Limb (tissue), 2 donors: Measurements from ENCODE around the gene UCKL1.

Experiments
- DNase-seq, 2 donors: peaks; one replicate each; pipeline ENCODE4 v3.0.0-alpha.2; 2016; ENCODE audit errors: extremely low spot score in 2 of 2

UCKL1 gene

GRCh38 chr20:63959699-63960075 lies 3.5 kb upstream of the UCKL1 start:
- no peak for DNase-seq

GRCh38 chr20:63958964-63959698 lies 2.9 kb upstream of the UCKL1 start:
- DNase-seq: no peak

GRCh38 chr20:63958471-63958870 lies 2.3 kb upstream of the UCKL1 start:
- DNase-seq: no peak

GRCh38 chr20:63957690-63958441 lies 1.6 kb upstream of the UCKL1 start:
- DNase-seq: no peak

GRCh38 chr20:63957004-63957689 lies 931 bp upstream of the UCKL1 start:
- peak; percentile 69 to 74 for DNase-seq

GRCh38 chr20:63956664-63957003 lies 418 bp upstream of the UCKL1 start:
- DNase-seq: no peak

GRCh38 chr20:63955281-63955826 lies 862 bp downstream of the UCKL1 start:
- DNase-seq: no peak

GRCh38 chr20:63953764-63954429 lies 2.3 kb downstream of the UCKL1 start:
- no peak for DNase-seq

GRCh38 chr20:63952769-63953168 lies 3.4 kb downstream of the UCKL1 start:
- DNase-seq: no peak

GRCh38 chr20:63952210-63952535 lies 4.0 kb downstream of the UCKL1 start:
- no peak for DNase-seq

GRCh38 chr20:63951398-63952209 lies 4.6 kb downstream of the UCKL1 start:
- no peak for DNase-seq

- no peak for DNase-seq
Measured at GRCh38 chr20:63950701-63951397, 5.4 kb downstream of the UCKL1 start.

GRCh38 chr20:63947638-63948456 lies 8.4 kb downstream of the UCKL1 start:
- DNase-seq: no peak

GRCh38 chr20:63946986-63947637 lies 9.1 kb downstream of the UCKL1 start:
- no peak for DNase-seq

GRCh38 chr20:63945921-63946920 lies 10.0 kb downstream of the UCKL1 start:
- peak in 1 of 2 donors; percentile 29 for DNase-seq

GRCh38 chr20:63945031-63945658 lies 11.1 kb downstream of the UCKL1 start:
- peak in 1 of 2 donors; percentile 23 for DNase-seq
